IMR-90 (cell line): ENCODE data around the gene MXRA8. TPM values are rescaled to one million over a fixed set of nuclear protein-coding genes. Genes with fewer than 3 reads are reported as not detected.
A peak's percentile ranks its signal among the peaks of the same experiment; 100 is the strongest.

ENCODE experiments used
- ATAC-seq: fragments of 200-7000 bp; cut with Tn5 transposase; 2 replicates; pipeline ENCODE4 v1.9.1; 2020; ENCODE audit warnings: low read depth, mild to moderate bottlenecking, moderate library complexity
- BruUV-seq: library from RNA; stranded (reverse); fragments of 400-500 nt; replicated peaks from 2 replicates; lab custom pipeline; 2021; lab: Mats Ljungman, UMichigan
- CTCF ChIA-PET: fragments of 300-600 bp; formaldehyde crosslinking; extraction: SDS; loops from one replicate; lab custom pipeline; 2021; ENCODE audit warnings: antibody characterized with exemption; lab: Yijun Ruan, JAX
- POLR2A ChIA-PET: fragments of 300-600 bp; sonication (Branson Sonifier 250); formaldehyde crosslinking; loops from one replicate; lab custom pipeline; 2022; ENCODE audit warnings: antibody characterized with exemption; ENCODE audit not compliant: unreplicated experiment; lab: Charles Lee
- DNase-seq: peaks from one replicate; pipeline ENCODE4 v3.0.0; 2013
- H2AFZ ChIP-seq: replicated peaks from 2 replicates; pipeline ENCODE3; 2013; ENCODE audit warnings: low read length, mild to moderate bottlenecking; ENCODE audit not compliant: poor library complexity
- H2AK5ac ChIP-seq: 2 replicates; pipeline ENCODE4 v1.6.1; 2013; ENCODE audit warnings: low read depth, low read length, inconsistent platforms
- H2AK9ac ChIP-seq: replicated peaks from 2 replicates; pipeline ENCODE3; 2013; ENCODE audit warnings: mild to moderate bottlenecking, low read depth, low read length, moderate library complexity; ENCODE audit not compliant: poor library complexity
- H2BK120ac ChIP-seq: 2 replicates; pipeline ENCODE4 v1.6.1; 2013; ENCODE audit warnings: low read depth, low read length, inconsistent platforms
- H2BK15ac ChIP-seq: 3 replicates; pipeline ENCODE4 v1.6.1; 2013; ENCODE audit warnings: low read depth, low read length, inconsistent platforms
- H2BK20ac ChIP-seq: 2 replicates; pipeline ENCODE4 v1.6.1; 2013; ENCODE audit warnings: low read depth, mild to moderate bottlenecking, inconsistent platforms, low read length, moderate library complexity
- H2BK5ac ChIP-seq: 2 replicates; pipeline ENCODE4 v1.6.1; 2013; ENCODE audit warnings: mild to moderate bottlenecking, low read depth, low read length, inconsistent platforms; ENCODE audit not compliant: poor library complexity, severe bottlenecking
- H3K14ac ChIP-seq: replicated peaks from 2 replicates; pipeline ENCODE4 v1.6.1; 2013; ENCODE audit warnings: low read depth, low read length, inconsistent platforms
- H3K18ac ChIP-seq: 2 replicates; pipeline ENCODE4 v1.6.1; 2013; ENCODE audit warnings: low read depth, low read length, control low read depth
- H3K23ac ChIP-seq: 2 replicates; pipeline ENCODE4 v1.6.1; 2013; ENCODE audit warnings: low read depth, low read length, inconsistent platforms
- H3K27ac ChIP-seq: 2 replicates; pipeline ENCODE4 v1.5.1; 2013; ENCODE audit warnings: mild to moderate bottlenecking, control low read depth, low read length; ENCODE audit not compliant: insufficient read depth
- H3K27me3 ChIP-seq: 2 replicates; pipeline ENCODE4 v1.6.1; 2013; ENCODE audit warnings: low read length; ENCODE audit not compliant: control insufficient read depth, insufficient read depth
- H3K36me3 ChIP-seq: 2 replicates; pipeline ENCODE4 v1.6.1; 2013; ENCODE audit warnings: low read length, mixed read lengths; ENCODE audit not compliant: control insufficient read depth, insufficient read depth
- H3K4ac ChIP-seq: 2 replicates; pipeline ENCODE4 v1.6.1; 2013; ENCODE audit warnings: low read depth, low read length, inconsistent platforms
- H3K4me1 ChIP-seq: 2 replicates; pipeline ENCODE4 v1.6.1; 2013; ENCODE audit warnings: low read length, mixed read lengths; ENCODE audit not compliant: control insufficient read depth, insufficient read depth
- H3K4me2 ChIP-seq: 2 replicates; pipeline ENCODE4 v1.6.1; 2013; ENCODE audit warnings: low read depth, mild to moderate bottlenecking, control low read depth, low read length, moderate library complexity
- H3K4me3 ChIP-seq: 2 replicates; pipeline ENCODE4 v1.5.1; 2013; ENCODE audit warnings: low read depth, mild to moderate bottlenecking, control low read depth, low read length, moderate library complexity; ENCODE audit not compliant: insufficient read depth
- H3K56ac ChIP-seq: 2 replicates; pipeline ENCODE4 v1.6.1; 2013; ENCODE audit warnings: low read length, inconsistent platforms; ENCODE audit not compliant: insufficient read depth; ENCODE audit errors: extremely low read depth
- H3K79me1 ChIP-seq, 2 experiments: 2 replicates each; pipeline ENCODE4 v1.6.1; 2013; ENCODE audit warnings: low read length in 2 of 2, inconsistent platforms in 1 of 2, low read depth in 1 of 2
- H3K9ac ChIP-seq: 2 replicates; pipeline ENCODE4 v1.6.1; 2013; ENCODE audit warnings: low read depth, low read length, control low read depth
- H3K9me1 ChIP-seq: 2 replicates; pipeline ENCODE4 v1.6.1; 2013; ENCODE audit warnings: low read length, inconsistent platforms; ENCODE audit not compliant: insufficient read depth
- H3K9me3 ChIP-seq: 2 replicates; pipeline ENCODE4 v1.6.1; 2013; ENCODE audit warnings: low read length; ENCODE audit not compliant: control insufficient read depth, insufficient read depth
- H4K20me1 ChIP-seq: 2 replicates; pipeline ENCODE4 v1.6.1; 2013; ENCODE audit warnings: low read length, inconsistent platforms; ENCODE audit not compliant: insufficient read depth
- H4K5ac ChIP-seq: 2 replicates; pipeline ENCODE4 v1.6.1; 2013; ENCODE audit warnings: mild to moderate bottlenecking, low read depth, low read length, control low read depth
- H4K8ac ChIP-seq, 2 experiments: 2 replicates each; pipeline ENCODE4 v1.6.1; 2013; ENCODE audit warnings: low read depth in 2 of 2, low read length in 2 of 2, control low read depth in 1 of 2, inconsistent platforms in 1 of 2
- H4K91ac ChIP-seq: 2 replicates; pipeline ENCODE4 v1.6.1; 2013; ENCODE audit warnings: low read depth, low read length, inconsistent platforms; ENCODE audit not compliant: insufficient read depth
- BHLHE40 ChIP-seq: fragments of 150-350 bp; IDR thresholded peaks from 2 replicates; pipeline ENCODE4 v1.6.1; 2016; ENCODE audit warnings: mild to moderate bottlenecking, low read depth, low read length
- CTCF ChIP-seq: conservative IDR thresholded peaks from 2 replicates; pipeline ENCODE4 v1.5.1; 2012; ENCODE audit warnings: mild to moderate bottlenecking, low read depth, low read length, improper control_type of control experiment
- MAFK ChIP-seq: IDR thresholded peaks from 2 replicates; pipeline ENCODE4 v1.6.1; 2012; ENCODE audit warnings: low read depth, low read length, improper control_type of control experiment
- RAD21 ChIP-seq: IDR thresholded peaks from 2 replicates; pipeline ENCODE4 v1.6.1; 2012; ENCODE audit warnings: low read length, improper control_type of control experiment
- RFX5 ChIP-seq: IDR thresholded peaks from 2 replicates; pipeline ENCODE4 v1.8.0; 2012; ENCODE audit warnings: low read depth, mild to moderate bottlenecking, low read length, moderate library complexity
- SMC3 ChIP-seq: fragments of 150-350 bp; IDR thresholded peaks from 2 replicates; pipeline ENCODE4 v1.6.1; 2016; ENCODE audit warnings: low read depth, mild to moderate bottlenecking, antibody characterized with exemption, low read length, moderate library complexity
- WGBS, 2 experiments: methylation state at CpG; one replicate each; pipeline versions ENCODE4 v1.1.5 to v1.1.7; 2013; ENCODE audit warnings: missing lambda C conversion rate in 2 of 2; ENCODE audit not compliant: insufficient read length in 1 of 2; ENCODE audit errors: extremely low coverage in 2 of 2; 5-methylcytosine and 5-hydroxymethylcytosine counted together
- dilution Hi-C: fragments of 300-500 bp; cut with HindIII; formaldehyde crosslinking; loops from one replicate; pipeline ENCODE4 v1.14.3; 2018; ENCODE audit warnings: low sequenced_read_pairs; ENCODE audit not compliant: unreplicated experiment
- in situ Hi-C: fragments of 300-500 bp; cut with MboI; formaldehyde crosslinking; loops from 3 replicates; pipeline ENCODE4 v1.14.3; 2019; ENCODE audit warnings: low sequenced_read_pairs, inconsistent platforms, mixed read lengths
- intact Hi-C: fragments of 100-400 bp; cut with micrococcal nuclease; formaldehyde crosslinking; loops from 2 replicates; pipeline ENCODE4 v1.10.0; 2022
- polyA plus RNA-seq, 3 experiments: library from polyadenylated mRNA; depleted of rRNA; stranded (reverse); fragments of >200 nt; gene quantifications; 2 replicates each; pipeline ENCODE4 v1.2.3, GENCODE V29; 2012; ENCODE audit warnings: low replicate concordance in 1 of 3
- total RNA-seq: library from RNA; depleted of rRNA; stranded (reverse); fragments of >200 nt; gene quantifications from 2 replicates; pipeline ENCODE4 v1.2.3, GENCODE V29; 2012

MXRA8 gene
- total and polyA plus RNA-seq, 2 of the 4 experiments (the other 2 are of a cell fraction), result 92.5 to 469 TPM

- ChIA-PET CTCF (no interaction called here), POLR2A (no interaction called here)
- Histone ChIP-seq H2BK20ac (no peak overlapping the region), H4K5ac (no peak overlapping the region), H3K4ac (peak overlapping the region; percentile 99), H3K18ac (no peak overlapping the region), H3K9me1 (peaks cover 6% of the 10 kb centered on the region), H4K20me1 (peaks cover 55% of the 10 kb centered on the region), H2AFZ (no peak overlapping the region), H3K36me3 (peaks cover 39% of the 10 kb centered on the region), H2AK9ac (peak overlapping the region; percentile 96), H3K9ac (peak overlapping the region; percentile 92), H2BK15ac (no peak overlapping the region), H2AK5ac (peak overlapping the region; percentile 93), H3K27me3 (no peaks in the 10 kb centered on the region), H3K79me1 (peaks cover 12 to 30% of the 10 kb centered on the region in 2 experiments), H4K91ac (no peak overlapping the region), H2BK120ac (0 out of 2 replicates have a peak overlapping the region, but pooled peaks have one; percentile 32), H3K27ac (peak overlapping the region; percentile 96), H3K56ac (no peak overlapping the region; the same call in 1 of the 2 replicates), H2BK5ac (peak overlapping the region; percentile 96), H3K4me1 (peaks cover 44% of the 10 kb centered on the region), H4K8ac (no peak overlapping the region), H3K9me3 (no peaks in the 10 kb centered on the region), H3K4me2 (peak overlapping the region; percentile 93), H3K4me3 (peak overlapping the region; percentile 74), H3K23ac (no peak overlapping the region), H3K14ac (peak overlapping the region; percentile 96; the same call in 1 of the 2 replicates)
- dilution Hi-C loops (no loop called here), intact Hi-C loops (loop anchor here (5.0 kb wide), 1 partner anchor 49 kb away; the partner anchor contains the start of genes ACAP3 and PUSL1), in situ Hi-C loops (no loop called here)
- no peak for TF ChIP-seq BHLHE40
- TF ChIP-seq RAD21, result no peak
- no peak for TF ChIP-seq CTCF
- TF ChIP-seq RFX5, result no peak
- no peak for TF ChIP-seq MAFK
- TF ChIP-seq SMC3, result no peak
- no peak for ATAC-seq
- 58% methylated on average over 2 of the region's 8 CpGs; no CpG with 5 or more reads in 1 of the 2 experiments for WGBS, 2 experiments
- no TSS peak for BruUV-seq
- DNase-seq, result no peak
Measured at GRCh38 chr1:1356166-1356795, 2.1 kb downstream of the MXRA8 start.
